Adrenal gland (tissue), 12 donors: ENCODE measurements around the gene CHST8. TPM values are rescaled to one million over a fixed set of nuclear protein-coding genes. Genes with fewer than 3 reads are reported as not detected.

Experiments used
- DNase-seq, 7 donors: peaks; one replicate each; pipeline ENCODE4 v3.0.0-alpha.2; 2019 to 2020
- H3K27ac ChIP-seq, 5 donors: fragments of 200-600 bp; sonication (generic) in 4 of 5; 1 replicate in 3 of 5; 2 replicates in 2 of 5; pipeline versions ENCODE4 v1.5.1 to v1.8.0; 2016 to 2020; ENCODE audit warnings: mild to moderate bottlenecking in 1 of 5
- H3K27me3 ChIP-seq: fragments of 200-600 bp; 2 replicates; pipeline ENCODE4 v1.8.0; 2021
- H3K36me3 ChIP-seq, 2 donors: fragments of 200-600 bp; replicated peaks in 1 of 2; 1 replicate in 1 of 2; 2 replicates in 1 of 2; pipeline versions ENCODE4 v1.5.1 to v1.8.0; 2018 to 2022
- H3K4me1 ChIP-seq, 2 donors: fragments of 200-600 bp; replicated peaks in 1 of 2; 1 replicate in 1 of 2; 2 replicates in 1 of 2; pipeline versions ENCODE4 v1.5.1 to v1.8.0; 2018 to 2021
- H3K4me3 ChIP-seq, 4 donors: fragments of 200-600 bp; sonication (generic) in 3 of 4; one replicate each; pipeline ENCODE4 v1.5.1; 2016 to 2018
- H3K9me3 ChIP-seq, 3 donors: fragments of 200-600 bp; sonication (generic) in 1 of 3; replicated peaks in 1 of 3; 1 replicate in 2 of 3; 2 replicates in 1 of 3; pipeline versions ENCODE4 v1.5.1 to v1.8.0; 2016 to 2021
- CTCF ChIP-seq, 6 experiments: fragments of 450-650 bp in 4 of 6; fragments of 200-600 bp in 2 of 6; sonication (generic) in 1 of 6; IDR thresholded peaks; 1 replicate in 5 of 6; 2 replicates in 1 of 6; pipeline versions ENCODE4 v1.5.1 to v1.8.0; 2016 to 2021; ENCODE audit warnings: antibody characterized with exemption in 6 of 6, mild to moderate bottlenecking in 2 of 6, moderate library complexity in 1 of 6
- POLR2A ChIP-seq, 2 donors: fragments of 450-650 bp; IDR thresholded peaks; one replicate each; pipeline ENCODE4 v1.6.1; 2017; ENCODE audit warnings: antibody characterized with exemption in 2 of 2, mild to moderate bottlenecking in 2 of 2, moderate library complexity in 1 of 2
- WGBS, 4 donors: extraction: QIAGEN DNeasy Blood & Tissue Kit in 2 of 4; methylation state at CpG; one replicate each; pipeline versions ENCODE4 v1.1.5 to v1.1.7; 2013 to 2017; 5-methylcytosine and 5-hydroxymethylcytosine counted together
- intact Hi-C, 2 donors: fragments of 100-400 bp; cut with DNase I; formaldehyde crosslinking; loops; one replicate each; pipeline versions ENCODE4 v1.14.1 to v1.15.0; 2022 to 2023
- polyA plus RNA-seq, 3 donors: library from polyadenylated mRNA; stranded (reverse); fragments of 200-250 nt in 2 of 3; fragments of 350-450 nt in 1 of 3; fragmentation: Illumina TruSeq in 1 of 3; extraction: RNeasy Lipid Tissue Mini Kit (QIAGEN cat#74804) in 1 of 3; gene quantifications; one replicate each; pipeline ENCODE4 v1.2.3, GENCODE V29; 2013 to 2014
- total RNA-seq, 9 donors: library from RNA; depleted of rRNA in 4 of 9; stranded (reverse); fragments of >200 nt in 4 of 9; fragments of 120-200 nt in 1 of 9; fragmentation: NEBNext Ultra II Directional in 1 of 9; extraction: Animal tissue kit (Norgen Biotek cat#: 25700) in 1 of 9; gene quantifications; one replicate each; pipeline versions ENCODE4 v1.1.0 to v1.2.4, GENCODE V29; 2013 to 2023
- donor health status: healthy with polysubstance abuse.
- donor health status: Bipolar disorder and iron deficiency.
- donor health status: DM: yes; HTN: yes; CAD: no.
- donor health status: DM: no; HTN: no; CAD: no.
- donor health status: DM: no; HTN: no; CAD: no.
- donor health status: DM: yes; HTN: yes; CAD: no.

CHST8 gene
- total and polyA plus RNA-seq, 12 donors: 0.06 to 1.9 (median 0.61) TPM; not detected in 4

- peak in 1 of 7 donors; percentile 46 for DNase-seq
Measured at GRCh38 chr19:33819506-33819879, 197.7 kb downstream of the CHST8 start.

GRCh38 chr19:33819880-33820781, 198.4 kb downstream of the CHST8 start:
- DNase-seq: peak; percentile 49 to 78 (median 59)
- Histone ChIP-seq H3K4me1 (peaks cover 6 to 14% of the 10 kb centered on the region in 2 donors), H3K27ac (peak overlapping the region in 2 of 5 donors; percentile 30 to 79), H3K9me3 (no peaks in the 10 kb centered on the region), H3K36me3 (no peaks in the 10 kb centered on the region), H3K4me3 (peak overlapping the region in 1 of 4 donors; percentile 35), H3K27me3 (peaks cover 8% of the 10 kb centered on the region)
- TF ChIP-seq POLR2A (IDR thresholded peaks at IDR 0.05) (no peak), CTCF (IDR thresholded peaks at IDR 0.05) (no peak)
- WGBS, 4 donors: 6 to 18% (median 8%) methylated on average over 5 to 61 of the region's 61 CpGs
- intact Hi-C loops: no loop called here

More at GRCh38 chr19:33819506-33819879, 197.7 kb downstream of the CHST8 start:
- H3K4me1 ChIP-seq: peaks cover 6 to 14% of the 10 kb centered on the region in 2 donors
- no peaks in the 10 kb centered on the region for H3K9me3 ChIP-seq
- WGBS, 4 donors: 45 to 60% (median 49%) methylated on average over 2 to 10 of the region's 10 CpGs
- peak overlapping the region in 1 of 4 donors; percentile 35 for H3K4me3 ChIP-seq
- H3K27ac ChIP-seq: peak overlapping the region in 2 of 5 donors; percentile 30 to 79
- H3K36me3 ChIP-seq: no peaks in the 10 kb centered on the region
- peaks cover 8% of the 10 kb centered on the region for H3K27me3 ChIP-seq
- no peak for TF ChIP-seq CTCF (IDR thresholded peaks at IDR 0.05)
- TF ChIP-seq POLR2A (IDR thresholded peaks at IDR 0.05): no peak
- intact Hi-C loops: no loop called here

- no peak overlapping the region for H3K27ac ChIP-seq
- intact Hi-C loops: no loop called here
- DNase-seq: peak in 1 of 7 donors; percentile 7
- H3K27me3 ChIP-seq: peaks cover 8% of the 10 kb centered on the region
- H3K36me3 ChIP-seq: no peaks in the 10 kb centered on the region
- H3K4me1 ChIP-seq: peaks cover 6 to 14% of the 10 kb centered on the region in 2 donors
- 44 to 52% (median 47%) methylated on average over 2 of the region's 2 CpGs for WGBS, 4 donors
- no peak for TF ChIP-seq CTCF (IDR thresholded peaks at IDR 0.05)
- no peak for TF ChIP-seq POLR2A (IDR thresholded peaks at IDR 0.05)
- H3K4me3 ChIP-seq: no peak overlapping the region
- no peaks in the 10 kb centered on the region for H3K9me3 ChIP-seq
Measured at GRCh38 chr19:33821871-33822270, 200.1 kb downstream of the CHST8 start.

Other genes with a start within 250 kb of the CHST8 start
- gene CEBPG, start 248.2 kb upstream of the CHST8 start, total RNA-seq: 10 to 100 TPM in 6 of 9 donors, 1 to 10 TPM in 3; 8.9 to 21.9 (median 10.9) TPM
- 10 to 100 TPM; 10.2 to 14.8 (median 10.6) TPM for gene CEBPG, start 248.2 kb upstream of the CHST8 start, polyA plus RNA-seq
- gene PEPD, start 100.2 kb upstream of the CHST8 start, total RNA-seq: 100 to 1,000 TPM in 6 of 9 donors, 10 to 100 TPM in 3; 24.4 to 311 (median 138) TPM
- 100 to 1,000 TPM in 1 of 3 donors, 10 to 100 TPM in 2; 41.7 to 118 (median 68.1) TPM for gene PEPD, start 100.2 kb upstream of the CHST8 start, polyA plus RNA-seq
- 10 to 100 TPM in 5 of 9 donors, 1 to 10 TPM in 4; 3.9 to 21.7 (median 10.6) TPM for gene KCTD15, start 174.9 kb downstream of the CHST8 start, total RNA-seq
- gene KCTD15, start 174.9 kb downstream of the CHST8 start, polyA plus RNA-seq: 10 to 100 TPM in 2 of 3 donors, 1 to 10 TPM in 1; 3.4 to 16.6 (median 16.4) TPM